Effector memory CD4-positive, alpha-beta T cell (primary cell): ENCODE data around the gene IER2.
A peak's percentile ranks its signal among the peaks of the same experiment; 100 is the strongest.
"Not testable (repeated sequence)": the region's sequence is repeated elsewhere in the genome, so short reads cannot be mapped to it uniquely, and the experiment has no call there.

Experiments
- DNase-seq, 3 donors: peaks; one replicate each; pipeline ENCODE4 v3.0.0-alpha.2; 2020
- H3K27ac ChIP-seq: 2 replicates; pipeline ENCODE4 v1.7.0; 2013; ENCODE audit warnings: mild to moderate bottlenecking, low read length, moderate library complexity; ENCODE audit not compliant: insufficient read depth, poor library complexity, severe bottlenecking
- H3K27me3 ChIP-seq: replicated peaks from 2 replicates; pipeline ENCODE4 v1.7.0; 2013; ENCODE audit warnings: mild to moderate bottlenecking, low read length; ENCODE audit not compliant: insufficient read depth, control insufficient read depth, poor library complexity, severe bottlenecking
- H3K36me3 ChIP-seq: 2 replicates; pipeline ENCODE4 v1.7.0; 2013; ENCODE audit warnings: mild to moderate bottlenecking, low read length, moderate library complexity; ENCODE audit not compliant: control insufficient read depth, insufficient read depth
- H3K4me1 ChIP-seq: 2 replicates; pipeline ENCODE4 v1.7.0; 2013; ENCODE audit warnings: low read length, mild to moderate bottlenecking; ENCODE audit not compliant: control insufficient read depth, insufficient read depth, poor library complexity, severe bottlenecking
- H3K4me3 ChIP-seq: 2 replicates; pipeline ENCODE4 v1.7.0; 2013; ENCODE audit warnings: low read length, low read depth, mild to moderate bottlenecking; ENCODE audit not compliant: insufficient read depth, poor library complexity, severe bottlenecking
- H3K9me3 ChIP-seq: 2 replicates; pipeline ENCODE4 v1.7.0; 2013; ENCODE audit warnings: mild to moderate bottlenecking, low read length, moderate library complexity; ENCODE audit not compliant: control insufficient read depth

Gene IER2

DNA sequence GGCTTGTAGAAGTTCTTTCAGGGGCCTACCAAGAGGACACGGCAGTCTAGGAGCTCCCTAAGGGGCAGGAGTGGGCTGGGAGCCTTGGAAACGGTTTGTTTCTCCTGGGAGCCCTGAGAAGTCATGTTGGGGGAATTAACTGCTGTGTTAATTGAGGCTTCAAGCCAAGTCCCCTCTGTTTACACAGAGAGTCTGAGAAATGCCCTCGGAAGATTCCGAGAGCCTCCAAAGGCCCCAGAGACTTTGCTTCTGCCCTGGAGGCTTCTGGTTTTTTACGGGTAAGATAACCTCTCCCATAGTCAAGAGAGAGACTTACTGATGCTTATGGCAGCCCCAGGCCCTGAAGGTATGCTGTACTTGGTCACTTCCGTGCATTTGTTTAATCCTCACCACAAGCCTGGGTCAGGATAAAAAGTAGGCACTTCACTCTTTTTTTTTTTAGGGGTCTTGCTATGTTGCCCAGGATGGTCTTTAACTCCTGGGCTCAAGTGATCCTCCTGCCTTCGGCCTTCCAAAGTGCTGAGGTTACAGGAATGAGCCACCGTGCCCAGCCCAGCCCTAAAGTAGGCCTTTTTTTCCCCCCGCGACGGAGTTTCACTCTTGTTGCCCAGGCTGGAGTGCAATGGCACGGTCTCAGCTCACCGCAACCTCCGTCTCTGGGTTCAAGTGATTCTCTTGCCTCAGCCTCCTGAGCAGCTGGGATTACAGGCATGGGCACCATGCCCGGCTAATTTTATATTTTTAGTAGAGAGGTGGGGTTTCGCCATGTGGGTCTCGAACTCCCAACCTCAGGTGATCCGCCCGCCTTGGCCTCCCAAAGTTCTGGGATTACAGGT lies 15.2 kb downstream of the IER2 start:
- no peak overlapping the region for H3K4me3 ChIP-seq
- DNase-seq = no peak

DNA sequence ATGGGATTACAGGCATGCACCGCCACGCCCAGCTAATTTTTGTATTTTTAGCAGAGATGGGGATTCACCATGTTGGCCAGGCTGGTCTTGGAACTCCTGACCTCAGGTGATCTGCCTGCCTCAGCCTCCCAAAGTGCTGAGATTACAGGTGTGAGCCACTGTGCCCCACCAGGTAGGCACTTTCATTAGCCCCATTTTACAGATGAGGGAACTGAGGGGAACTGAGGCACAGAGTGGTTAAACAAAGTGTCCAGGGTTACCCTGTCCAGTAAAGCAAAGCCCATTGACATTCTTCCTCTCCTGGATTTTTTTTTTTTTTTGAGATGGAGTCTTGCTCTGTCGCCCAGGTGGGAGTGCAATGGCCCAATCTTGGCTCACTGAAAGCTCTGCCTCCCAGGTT lies 15.9 kb downstream of the IER2 start:
- peaks cover 78% of the 10 kb centered on the region for H3K4me1 ChIP-seq
- not testable (repeated sequence) for H3K27ac ChIP-seq, DNase-seq, H3K27me3 ChIP-seq, H3K36me3 ChIP-seq, H3K9me3 ChIP-seq, H3K4me3 ChIP-seq

More for the DNA sequence above, 15.2 kb downstream of the IER2 start:
- Histone ChIP-seq H3K36me3 (no peaks in the 10 kb centered on the region), H3K4me1 (peaks cover 75% of the 10 kb centered on the region), H3K9me3 (no peaks in the 10 kb centered on the region), H3K27ac (peak overlapping the region; percentile 88), H3K27me3 (no peaks in the 10 kb centered on the region)

DNA sequence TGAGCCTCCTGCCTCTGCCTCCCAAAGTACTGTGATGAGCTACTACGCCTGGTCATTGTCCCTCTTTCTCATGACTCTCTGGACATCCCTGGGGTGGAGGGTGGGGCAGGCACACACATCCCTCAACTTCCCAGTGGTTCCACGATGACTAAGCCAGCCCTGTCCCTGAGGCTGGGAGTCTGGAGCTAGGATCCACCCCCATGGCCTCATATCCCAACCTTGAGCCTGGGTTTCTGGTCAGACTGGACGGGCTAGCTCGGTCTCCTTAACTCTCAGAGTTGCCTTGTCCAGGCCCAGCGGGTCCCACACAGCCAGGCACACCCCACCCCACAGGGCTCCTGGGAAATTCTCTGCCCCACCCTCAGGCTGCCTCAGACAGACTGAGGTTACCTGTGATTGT lies 19.6 kb downstream of the IER2 start:
- H3K4me3 ChIP-seq = peak overlapping the region; percentile 22
- no peaks in the 10 kb centered on the region for H3K9me3 ChIP-seq
- H3K4me1 ChIP-seq = peaks cover 71% of the 10 kb centered on the region
- no peaks in the 10 kb centered on the region for H3K27me3 ChIP-seq
- no peak for DNase-seq
- H3K27ac ChIP-seq = peak overlapping the region; percentile 78
- no peaks in the 10 kb centered on the region for H3K36me3 ChIP-seq

DNA sequence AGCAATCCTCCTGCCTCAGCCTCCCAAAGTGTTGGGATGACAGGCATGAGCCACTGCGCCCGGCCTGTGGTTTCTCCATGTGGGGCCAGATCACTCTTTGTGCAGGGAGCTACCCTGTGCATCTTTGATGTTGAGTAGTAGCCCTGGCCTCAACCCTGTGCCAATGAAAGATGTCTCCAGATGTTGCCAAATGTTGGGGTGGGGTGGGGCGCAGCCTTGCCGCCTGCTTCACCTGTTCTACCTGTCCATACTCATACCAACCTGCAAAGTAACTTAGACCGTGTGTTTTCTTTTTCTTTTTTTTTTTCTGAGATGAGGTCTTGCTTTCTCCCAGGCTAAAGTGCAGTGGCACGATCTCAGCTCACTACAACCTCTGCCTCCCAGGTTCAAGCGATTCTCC lies 20.9 kb downstream of the IER2 start:
- Histone ChIP-seq H3K4me3 (no peak overlapping the region), H3K27ac (peak overlapping the region; percentile 48), H3K4me1 (peaks cover 62% of the 10 kb centered on the region), H3K36me3 (no peaks in the 10 kb centered on the region), H3K9me3 (no peaks in the 10 kb centered on the region), H3K27me3 (no peaks in the 10 kb centered on the region)
- no peak for DNase-seq

GRCh38 chr19:13172346-13173138 lies 22.3 kb downstream of the IER2 start:
- H3K27me3 ChIP-seq = no peaks in the 10 kb centered on the region
- H3K4me1 ChIP-seq = peaks cover 56% of the 10 kb centered on the region
- H3K4me3 ChIP-seq = peak overlapping the region; percentile 41
- DNase-seq = peak; percentile 61 to 73 (median 68)
- H3K27ac ChIP-seq = peak overlapping the region; percentile 76
- no peaks in the 10 kb centered on the region for H3K9me3 ChIP-seq
- H3K36me3 ChIP-seq = no peaks in the 10 kb centered on the region

GRCh38 chr19:13173139-13173737 lies 23.0 kb downstream of the IER2 start:
- DNase-seq = no peak
- Histone ChIP-seq H3K27me3 (no peaks in the 10 kb centered on the region), H3K36me3 (no peaks in the 10 kb centered on the region), H3K4me1 (peaks cover 56% of the 10 kb centered on the region), H3K9me3 (no peaks in the 10 kb centered on the region), H3K27ac (peak overlapping the region; percentile 76), H3K4me3 (peak overlapping the region; percentile 41)

DNA sequence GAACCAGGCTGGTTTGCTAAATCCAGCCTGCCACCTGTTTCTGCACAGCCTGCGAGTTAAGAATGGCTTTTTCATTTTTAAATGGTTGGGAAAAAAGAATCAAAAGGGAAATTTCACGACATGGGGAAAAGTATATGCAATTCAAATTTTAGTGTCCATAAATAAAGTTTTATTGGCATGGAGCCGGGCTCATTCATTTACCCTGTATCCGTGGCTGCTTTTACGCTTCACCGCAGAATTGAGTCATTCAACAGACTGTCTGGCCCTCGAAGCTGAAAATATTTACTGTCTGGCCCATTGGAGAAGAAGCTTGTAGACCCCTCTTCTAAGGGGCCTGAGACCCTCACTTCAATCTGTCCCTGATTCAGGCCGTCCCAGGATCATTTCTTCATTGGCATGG lies 26.1 kb downstream of the IER2 start:
- peak overlapping the region; percentile 17 for H3K27ac ChIP-seq
- no peak overlapping the region for H3K4me3 ChIP-seq
- no peaks in the 10 kb centered on the region for H3K9me3 ChIP-seq
- DNase-seq = no peak
- H3K27me3 ChIP-seq = no peaks in the 10 kb centered on the region
- peaks cover 28% of the 10 kb centered on the region for H3K4me1 ChIP-seq
- H3K36me3 ChIP-seq = no peaks in the 10 kb centered on the region

DNA sequence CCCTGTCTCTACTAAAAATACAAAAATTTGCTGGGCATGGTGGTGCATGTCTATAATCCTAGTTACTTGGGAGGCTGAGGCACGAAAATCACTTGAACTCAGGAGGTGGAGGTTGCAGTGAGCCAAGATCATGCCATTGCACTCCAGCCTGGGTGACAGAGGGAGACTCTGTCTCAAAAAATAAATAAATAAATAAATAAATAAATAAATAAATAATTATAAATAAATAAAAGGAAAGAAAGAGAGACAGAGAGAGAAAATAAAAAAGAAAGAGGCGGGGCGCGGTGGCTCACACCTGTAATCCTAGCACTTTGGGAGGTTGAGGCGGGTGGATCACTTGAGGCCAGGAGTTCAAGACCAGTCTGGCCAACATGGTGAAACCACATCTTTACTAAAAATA lies 27.4 kb downstream of the IER2 start:
- H3K4me1 ChIP-seq = peaks cover 23% of the 10 kb centered on the region
- not testable (repeated sequence) for DNase-seq, H3K27me3 ChIP-seq, H3K27ac ChIP-seq, H3K4me3 ChIP-seq, H3K36me3 ChIP-seq, H3K9me3 ChIP-seq

- H3K36me3 ChIP-seq, H3K4me3 ChIP-seq: not testable (repeated sequence)
- peaks cover 16% of the 10 kb centered on the region for H3K4me1 ChIP-seq
Measured at GRCh38 chr19:13178291-13178690, 28.1 kb downstream of the IER2 start.

More at GRCh38 chr19:13178291-13178690, 28.1 kb downstream of the IER2 start:
- not testable (repeated sequence) for H3K27me3 ChIP-seq, H3K9me3 ChIP-seq, DNase-seq, H3K27ac ChIP-seq
